Epithelial cell of proximal tubule (primary cell): ENCODE data around the gene KRTAP4-5. TPM values are rescaled to one million over a fixed set of nuclear protein-coding genes. Genes with fewer than 3 reads are reported as not detected.
"Not testable (repeated sequence)": the region's sequence is repeated elsewhere in the genome, so short reads cannot be mapped to it uniquely, and the experiment has no call there.

Experiments used
- DNase-seq: peaks from one replicate; pipeline ENCODE4 v3.0.0-alpha.2; 2011; ENCODE audit warnings: low read depth
- H3K4me3 ChIP-seq: 2 replicates; pipeline ENCODE4 v1.5.1; 2011; ENCODE audit warnings: low read depth, mild to moderate bottlenecking, low read length
- CTCF ChIP-seq: conservative IDR thresholded peaks from 2 replicates; pipeline ENCODE4 v1.5.1; 2012; ENCODE audit warnings: low read depth, mild to moderate bottlenecking, low read length
- total RNA-seq: library from RNA; depleted of rRNA; stranded (reverse); fragments of >200 nt; gene quantifications from 2 replicates; pipeline ENCODE4 v1.2.3, GENCODE V29; 2015

Gene KRTAP4-5
- total RNA-seq, 1 donor from 2014 or later: not detected

- TF ChIP-seq CTCF: no peak
- DNase-seq: no peak
These were observed 17.6 kb downstream of the KRTAP4-5 start for GRCh38 chr17:41131979-41132378.

GRCh38 chr17:41127371-41127770 is 22.3 kb downstream of the KRTAP4-5 start:
- H3K4me3 ChIP-seq: no peak overlapping the region
- DNase-seq: no peak
- TF ChIP-seq CTCF: no peak

More at GRCh38 chr17:41131979-41132378, 17.6 kb downstream of the KRTAP4-5 start:
- no peak overlapping the region for H3K4me3 ChIP-seq

- DNase-seq: no peak
- TF ChIP-seq CTCF: no peak
- no peak overlapping the region for H3K4me3 ChIP-seq
These were observed 23.2 kb downstream of the KRTAP4-5 start for GRCh38 chr17:41126412-41126811.

GRCh38 chr17:41125064-41125463 is 24.6 kb downstream of the KRTAP4-5 start:
- no peak overlapping the region for H3K4me3 ChIP-seq
- no peak for TF ChIP-seq CTCF
- DNase-seq: no peak

GRCh38 chr17:41123991-41124371 is 25.6 kb downstream of the KRTAP4-5 start, which contains the start of gene KRTAP4-12:
TSS of gene KRTAP4-12 (minus strand) at chr17:41124182. CDS start at chr17:41124122, 60 bp downstream.
- DNase-seq, H3K4me3 ChIP-seq: not testable (repeated sequence)

- not testable (repeated sequence) for DNase-seq, H3K4me3 ChIP-seq
These were observed 26.2 kb downstream of the KRTAP4-5 start for GRCh38 chr17:41123292-41123990.

GRCh38 chr17:41121742-41122141 is 27.9 kb downstream of the KRTAP4-5 start:
- H3K4me3 ChIP-seq: no peak overlapping the region
- DNase-seq: no peak
- no peak for TF ChIP-seq CTCF

- not testable (repeated sequence) for DNase-seq, H3K4me3 ChIP-seq
These were observed 29.6 kb downstream of the KRTAP4-5 start for GRCh38 chr17:41119696-41120690.
